Right renal cortex interstitium (tissue), 3 donors: ENCODE measurements around the gene RTP2. TPM values are rescaled to one million over a fixed set of nuclear protein-coding genes. Genes with fewer than 3 reads are reported as not detected.

Experiments
- DNase-seq, 3 donors: peaks; one replicate each; pipeline ENCODE4 v3.0.0-alpha.2; 2013; ENCODE audit warnings: low read depth in 3 of 3, low spot score in 2 of 3
- polyA plus RNA-seq, 3 donors: library from polyadenylated mRNA; unstranded; fragments of 120-200 nt; gene quantifications; one replicate each; pipeline ENCODE4 v1.2.1, GENCODE V29; 2013; ENCODE audit not compliant: insufficient read length in 3 of 3

The RTP2 gene
- polyA plus RNA-seq: not detected

- no peak for DNase-seq
Measured at GRCh38 chr3:187702507-187703033, at the start of gene RTP2. TSS of gene RTP2 (minus strand) at chr3:187702557. CDS start at chr3:187702128, 429 bp downstream.

GRCh38 chr3:187750513-187751123 is 48.3 kb upstream of the RTP2 start:
- no peak for DNase-seq

- DNase-seq: no peak
Measured at GRCh38 chr3:187750006-187750512, 47.7 kb upstream of the RTP2 start.

GRCh38 chr3:187748050-187748481 is 45.7 kb upstream of the RTP2 start:
- peak in 2 of 3 donors; percentile 92 to 93 for DNase-seq

GRCh38 chr3:187747506-187747905 is 45.1 kb upstream of the RTP2 start:
- DNase-seq: no peak

- no peak for DNase-seq
Measured at GRCh38 chr3:187746442-187747281, 44.3 kb upstream of the RTP2 start.

GRCh38 chr3:187746059-187746441 is 43.7 kb upstream of the RTP2 start:
- DNase-seq: no peak

- peak; percentile 95 to 100 (median 98) for DNase-seq
Measured at GRCh38 chr3:187745201-187746058, 43.1 kb upstream of the RTP2 start, which contains the start of gene BCL6. TSS of gene BCL6 (minus strand) at chr3:187745468. CDS start at chr3:187733693, 11,775 bp downstream.

- no peak for DNase-seq
Measured at GRCh38 chr3:187744169-187745151, 42.1 kb upstream of the RTP2 start.

GRCh38 chr3:187743195-187744141 is 41.1 kb upstream of the RTP2 start:
- DNase-seq: no peak

- DNase-seq: no peak
Measured at GRCh38 chr3:187742351-187743171, 40.2 kb upstream of the RTP2 start.

GRCh38 chr3:187741403-187742350 is 39.3 kb upstream of the RTP2 start:
- no peak for DNase-seq

GRCh38 chr3:187740421-187741399 is 38.4 kb upstream of the RTP2 start:
- no peak for DNase-seq

GRCh38 chr3:187739561-187740332 is 37.4 kb upstream of the RTP2 start:
- peak in 1 of 3 donors; percentile 83 for DNase-seq
